ENCODE measurements around the gene CMTM6. TPM values are rescaled to one million over a fixed set of nuclear protein-coding genes. Genes with fewer than 3 reads are reported as not detected.

The CMTM6 gene
- total and polyA plus RNA-seq, 2 of the 13 experiments (the other 11 are each of a cell fraction or from before 2014, with no cell fraction given) = 25.6 to 55.7 TPM

- TF ChIP-seq RBM22 (optimal IDR thresholded peaks at IDR 0.05; ENCODE audit: low read length) (no peak), ZNF513 (CRISPR knock-in tag; conservative IDR thresholded peaks at IDR 0.05) (no peak), HNF4A (CRISPR knock-in tag; IDR thresholded peaks at IDR 0.05) (peak; percentile 74), ZNF547 (CRISPR knock-in tag; IDR thresholded peaks at IDR 0.05) (peak; percentile 58; the same call in 1 of the 2 replicates), DMAP1 (CRISPR knock-in tag; IDR thresholded peaks at IDR 0.05) (0 out of 2 replicates have a peak, but pooled peaks have one; percentile 23), ZFY (CRISPR knock-in tag; IDR thresholded peaks at IDR 0.05) (0 out of 2 replicates have a peak, but pooled peaks have one; percentile 67), HNF4G (IDR thresholded peaks at IDR 0.05; ENCODE audit: borderline replicate concordance, low read depth, low read length) (no peak), HNF4G (CRISPR knock-in tag; IDR thresholded peaks at IDR 0.05; ENCODE audit: borderline replicate concordance, low read depth) (0 out of 2 replicates have a peak, but pooled peaks have one; percentile 11), PHF21A (CRISPR knock-in tag; IDR thresholded peaks at IDR 0.05) (peak; percentile 38; the same call in 1 of the 2 replicates), HDAC1 (CRISPR knock-in tag; IDR thresholded peaks at IDR 0.05) (peak; percentile 57; the same call in 1 of the 2 replicates), SAP130 (CRISPR knock-in tag; IDR thresholded peaks at IDR 0.05; ENCODE audit: low read depth) (peak; percentile 88), ZNF770 (CRISPR knock-in tag; IDR thresholded peaks at IDR 0.05) (no peak), ZSCAN20 (CRISPR knock-in tag; IDR thresholded peaks at IDR 0.05; ENCODE audit: borderline replicate concordance) (no peak), ZNF121 (CRISPR knock-in tag; IDR thresholded peaks at IDR 0.05) (peak; percentile 60; the same call in 1 of the 2 replicates), HNRNPK (IDR thresholded peaks at IDR 0.05; ENCODE audit: low read depth, low read length, poor library complexity, severe bottlenecking) (peak; percentile 74), FOXA1 (IDR thresholded peaks at IDR 0.05) (no peak), FOXA1 (CRISPR knock-in tag; IDR thresholded peaks at IDR 0.05) (peak; percentile 78), IRF2 (CRISPR knock-in tag; IDR thresholded peaks at IDR 0.05) (peak; percentile 11; the same call in 1 of the 2 replicates), RFX1 (IDR thresholded peaks at IDR 0.05) (no peak), ZNF430 (CRISPR knock-in tag; IDR thresholded peaks at IDR 0.05) (peak; percentile 34; the same call in 1 of the 2 replicates), GATAD2A (CRISPR knock-in tag; IDR thresholded peaks at IDR 0.05) (peak; percentile 33; the same call in 1 of the 2 replicates), ZNF331 (CRISPR knock-in tag; IDR thresholded peaks at IDR 0.05) (0 out of 2 replicates have a peak, but pooled peaks have one; percentile 9), ZNF44 (CRISPR knock-in tag; IDR thresholded peaks at IDR 0.05) (no peak), ZNF879 (CRISPR knock-in tag; IDR thresholded peaks at IDR 0.05) (0 out of 2 replicates have a peak, but pooled peaks have one; percentile 46), ZNF589 (CRISPR knock-in tag; conservative IDR thresholded peaks at IDR 0.05) (0 out of 2 replicates have a peak, but pooled peaks have one; percentile 44), ATF4 (CRISPR knock-in tag; IDR thresholded peaks at IDR 0.05) (peak in 1 of 2 experiments; percentile 36; a peak in 1 of 4 replicates)
- TF ChIP-seq, protein P1, sequence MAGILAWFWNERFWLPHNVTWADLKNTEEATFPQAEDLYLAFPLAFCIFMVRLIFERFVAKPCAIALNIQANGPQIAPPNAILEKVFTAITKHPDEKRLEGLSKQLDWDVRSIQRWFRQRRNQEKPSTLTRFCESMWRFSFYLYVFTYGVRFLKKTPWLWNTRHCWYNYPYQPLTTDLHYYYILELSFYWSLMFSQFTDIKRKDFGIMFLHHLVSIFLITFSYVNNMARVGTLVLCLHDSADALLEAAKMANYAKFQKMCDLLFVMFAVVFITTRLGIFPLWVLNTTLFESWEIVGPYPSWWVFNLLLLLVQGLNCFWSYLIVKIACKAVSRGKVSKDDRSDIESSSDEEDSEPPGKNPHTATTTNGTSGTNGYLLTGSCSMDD (CRISPR knock-in tag; IDR thresholded peaks at IDR 0.05) = no peak
These were observed at the start of gene CMTM6 (continued) for GRCh38 chr3:32502118-32502945.
